MM.1S (cell line): ENCODE measurements around the gene HIVEP1.

Experiments
- DNase-seq: peaks from one replicate; pipeline ENCODE4 v3.0.0-alpha.2; 2015
- H2AFZ ChIP-seq: fragments of 300-600 bp; sonication (generic); 2 replicates; pipeline ENCODE4 v1.6.0; 2016; ENCODE audit warnings: antibody characterized with exemption, low read length
- H3F3A ChIP-seq: fragments of 300-600 bp; sonication (generic); 2 replicates; pipeline ENCODE4 v1.6.1; 2016; ENCODE audit warnings: mild to moderate bottlenecking, antibody characterized with exemption, low read length, moderate library complexity, mixed read lengths; ENCODE audit not compliant: insufficient read depth
- H3K27ac ChIP-seq: fragments of 300-600 bp; sonication (generic); 2 replicates; pipeline ENCODE4 v1.5.1; 2016; ENCODE audit warnings: mild to moderate bottlenecking, low read length
- H3K27me3 ChIP-seq: fragments of 300-600 bp; sonication (generic); replicated peaks from 2 replicates; pipeline ENCODE4 v1.6.0; 2016; ENCODE audit warnings: low read length; ENCODE audit not compliant: insufficient read depth
- H3K36me3 ChIP-seq: fragments of 300-600 bp; sonication (generic); replicated peaks from 2 replicates; pipeline ENCODE4 v1.6.1; 2016; ENCODE audit warnings: mild to moderate bottlenecking, low read length, mixed read lengths; ENCODE audit not compliant: insufficient read depth
- H3K4me1 ChIP-seq: fragments of 300-600 bp; sonication (generic); 2 replicates; pipeline ENCODE4 v1.6.1; 2016; ENCODE audit warnings: low read length, mixed read lengths
- H3K4me2 ChIP-seq: fragments of 300-600 bp; sonication (generic); 2 replicates; pipeline ENCODE4 v1.6.0; 2016; ENCODE audit warnings: low read depth, low read length
- H3K4me3 ChIP-seq: fragments of 300-600 bp; sonication (generic); 2 replicates; pipeline ENCODE4 v1.5.1; 2016; ENCODE audit warnings: low read length, mixed read lengths
- H3K79me2 ChIP-seq: fragments of 300-600 bp; sonication (generic); 2 replicates; pipeline ENCODE4 v1.6.1; 2016; ENCODE audit warnings: mixed run types, low read length, mixed read lengths
- H3K9ac ChIP-seq: fragments of 300-600 bp; sonication (generic); 2 replicates; pipeline ENCODE4 v1.6.1; 2016; ENCODE audit warnings: low read length, mixed read lengths
- H3K9me2 ChIP-seq: fragments of 300-600 bp; sonication (generic); replicated peaks from 2 replicates; pipeline ENCODE4 v1.6.1; 2016; ENCODE audit warnings: mild to moderate bottlenecking, low read length, mixed read lengths; ENCODE audit not compliant: insufficient read depth
- H3K9me3 ChIP-seq: fragments of 300-600 bp; sonication (generic); replicated peaks from 2 replicates; pipeline ENCODE4 v1.6.1; 2016; ENCODE audit warnings: mild to moderate bottlenecking, low read length, mixed read lengths; ENCODE audit not compliant: insufficient read depth
- H4K20me1 ChIP-seq: fragments of 300-600 bp; sonication (generic); 2 replicates; pipeline ENCODE4 v1.6.1; 2016; ENCODE audit warnings: mild to moderate bottlenecking, low read length, moderate library complexity, mixed read lengths; ENCODE audit not compliant: insufficient read depth
- CTCF ChIP-seq: fragments of 300-600 bp; sonication (generic); IDR thresholded peaks from 2 replicates; pipeline ENCODE4 v1.5.1; 2016; ENCODE audit warnings: antibody characterized with exemption, low read length, mixed read lengths
- EZH2 ChIP-seq: fragments of 300-600 bp; sonication (generic); optimal IDR thresholded peaks from 2 replicates; pipeline ENCODE3; 2017; ENCODE audit warnings: low read depth, mild to moderate bottlenecking, antibody characterized with exemption, low read length, mixed read lengths
- EZH2phosphoT487 ChIP-seq: fragments of 300-600 bp; sonication (generic); IDR thresholded peaks from 2 replicates; pipeline ENCODE4 v1.6.1; 2018; ENCODE audit warnings: antibody characterized with exemption, low read length

Gene HIVEP1

GRCh38 chr6:12160326-12160725 lies 148.2 kb downstream of the HIVEP1 start:
- H3K9me3 ChIP-seq = no peaks in the 10 kb centered on the region
- no peak overlapping the region for H3K27ac ChIP-seq
- no peaks in the 10 kb centered on the region for H3F3A ChIP-seq
- H4K20me1 ChIP-seq = no peaks in the 10 kb centered on the region
- H3K36me3 ChIP-seq = peaks cover 19% of the 10 kb centered on the region; the same call in 1 of the 2 replicates
- no peaks in the 10 kb centered on the region for H3K27me3 ChIP-seq
- H3K9ac ChIP-seq = no peak overlapping the region
- no peak overlapping the region for H3K4me2 ChIP-seq
- no peaks in the 10 kb centered on the region for H3K4me1 ChIP-seq
- no peak for DNase-seq
- TF ChIP-seq EZH2 (no peak), EZH2phosphoT487 (no peak), CTCF (no peak)
- H3K9me2 ChIP-seq = no peaks in the 10 kb centered on the region
- no peak overlapping the region for H2AFZ ChIP-seq
- no peak overlapping the region for H3K4me3 ChIP-seq
- peaks cover 6% of the 10 kb centered on the region; the same call in 1 of the 2 replicates for H3K79me2 ChIP-seq

GRCh38 chr6:12162213-12162612 lies 150.1 kb downstream of the HIVEP1 start:
- H3K9ac ChIP-seq = no peak overlapping the region
- no peaks in the 10 kb centered on the region for H4K20me1 ChIP-seq

GRCh38 chr6:12163149-12163548 lies 151.0 kb downstream of the HIVEP1 start:
- H3K79me2 ChIP-seq = peaks cover 6% of the 10 kb centered on the region; the same call in 1 of the 2 replicates
- TF ChIP-seq EZH2phosphoT487 = no peak
- no peak for TF ChIP-seq CTCF
- no peak for TF ChIP-seq EZH2
- no peaks in the 10 kb centered on the region for H4K20me1 ChIP-seq
- H3K4me1 ChIP-seq = no peaks in the 10 kb centered on the region
- H3K27ac ChIP-seq = no peak overlapping the region
- no peak overlapping the region for H2AFZ ChIP-seq
- H3K9ac ChIP-seq = no peak overlapping the region
- peaks cover 19% of the 10 kb centered on the region; the same call in 1 of the 2 replicates for H3K36me3 ChIP-seq
- H3K9me2 ChIP-seq = no peaks in the 10 kb centered on the region
- H3K9me3 ChIP-seq = no peaks in the 10 kb centered on the region
- no peaks in the 10 kb centered on the region for H3F3A ChIP-seq
- H3K27me3 ChIP-seq = no peaks in the 10 kb centered on the region
- H3K4me2 ChIP-seq = no peak overlapping the region
- DNase-seq = no peak
- H3K4me3 ChIP-seq = no peak overlapping the region

More at GRCh38 chr6:12162213-12162612, 150.1 kb downstream of the HIVEP1 start:
- Histone ChIP-seq H3F3A (no peaks in the 10 kb centered on the region), H3K79me2 (peaks cover 6% of the 10 kb centered on the region; the same call in 1 of the 2 replicates), H3K4me2 (no peak overlapping the region), H3K27me3 (no peaks in the 10 kb centered on the region), H3K36me3 (peaks cover 19% of the 10 kb centered on the region; the same call in 1 of the 2 replicates), H3K4me1 (no peaks in the 10 kb centered on the region), H3K9me2 (no peaks in the 10 kb centered on the region), H3K4me3 (no peak overlapping the region), H2AFZ (no peak overlapping the region), H3K27ac (no peak overlapping the region), H3K9me3 (no peaks in the 10 kb centered on the region)
- DNase-seq = no peak
- TF ChIP-seq CTCF = no peak
- no peak for TF ChIP-seq EZH2
- TF ChIP-seq EZH2phosphoT487 = no peak
